Osteoblast (primary cell): Measurements from ENCODE around the gene MEPE. TPM values are rescaled to one million over a fixed set of nuclear protein-coding genes. Genes with fewer than 3 reads are reported as not detected.
A peak's percentile ranks its signal among the peaks of the same experiment; 100 is the strongest.

ENCODE experiments used
- DNase-seq: peaks from one replicate; pipeline ENCODE4 v3.0.0; 2011; ENCODE audit warnings: low spot score, mixed read lengths; ENCODE audit not compliant: insufficient read length; ENCODE audit errors: missing footprints
- H2AFZ ChIP-seq: 2 replicates; pipeline ENCODE4 v1.6.0; 2011; ENCODE audit warnings: mild to moderate bottlenecking, low read length
- H3K27ac ChIP-seq: 2 replicates; pipeline ENCODE4 v1.5.1; 2011; ENCODE audit warnings: mild to moderate bottlenecking, low read depth, low read length, moderate library complexity
- H3K27me3 ChIP-seq: 2 replicates; pipeline ENCODE4 v1.6.0; 2012; ENCODE audit warnings: mild to moderate bottlenecking, control low read depth, inconsistent platforms, low read length, moderate library complexity; ENCODE audit not compliant: insufficient read depth
- H3K36me3 ChIP-seq: 2 replicates; pipeline ENCODE4 v1.5.1; 2011; ENCODE audit warnings: mild to moderate bottlenecking, low read length, control low read depth, moderate library complexity; ENCODE audit not compliant: insufficient read depth
- H3K4me1 ChIP-seq: 2 replicates; pipeline ENCODE4 v1.5.1; 2011; ENCODE audit warnings: mild to moderate bottlenecking, low read length, control low read depth, moderate library complexity; ENCODE audit not compliant: insufficient read depth
- H3K4me2 ChIP-seq: 2 replicates; pipeline ENCODE4 v1.6.0; 2011; ENCODE audit warnings: mild to moderate bottlenecking, low read length; ENCODE audit not compliant: insufficient read depth
- H3K4me3 ChIP-seq: fragments of 200-600 bp; sonication (generic); 3 replicates; pipeline ENCODE4 v1.5.1; 2012; ENCODE audit warnings: mild to moderate bottlenecking, low read length, inconsistent platforms; ENCODE audit not compliant: insufficient read depth
- H3K79me2 ChIP-seq: 2 replicates; pipeline ENCODE4 v1.6.0; 2012; ENCODE audit warnings: mild to moderate bottlenecking, low read length, control low read depth, inconsistent platforms; ENCODE audit not compliant: insufficient read depth
- H3K9me3 ChIP-seq: 2 replicates; pipeline ENCODE4 v1.5.1; 2011; ENCODE audit warnings: low read depth, low read length, control low read depth
- H4K20me1 ChIP-seq: 2 replicates; pipeline ENCODE4 v1.6.0; 2012; ENCODE audit warnings: mild to moderate bottlenecking, low read length, control low read depth; ENCODE audit not compliant: insufficient read depth
- CTCF ChIP-seq: IDR thresholded peaks from 2 replicates; pipeline ENCODE4 v1.5.1; 2011; ENCODE audit warnings: mild to moderate bottlenecking, low read depth, low read length, moderate library complexity; ENCODE audit errors: extremely low read depth
- total RNA-seq: library from RNA; depleted of rRNA; stranded (reverse); fragments of >200 nt; gene quantifications from 2 replicates; pipeline ENCODE4 v1.2.3, GENCODE V29; 2012

The MEPE gene
- total RNA-seq, 1 donor, result not detected

GRCh38 chr4:87864321-87864720 is 31.6 kb downstream of the MEPE start:
- no peaks in the 10 kb centered on the region for H3K9me3 ChIP-seq
- no peaks in the 10 kb centered on the region for H3K79me2 ChIP-seq
- no peak overlapping the region for H2AFZ ChIP-seq
- DNase-seq, result no peak
- no peak for TF ChIP-seq CTCF
- no peaks in the 10 kb centered on the region for H3K36me3 ChIP-seq
- no peaks in the 10 kb centered on the region for H4K20me1 ChIP-seq
- no peak overlapping the region for H3K4me2 ChIP-seq
- H3K4me1 ChIP-seq, result peaks cover 9% of the 10 kb centered on the region
- H3K27ac ChIP-seq, result no peak overlapping the region
- H3K27me3 ChIP-seq, result no peaks in the 10 kb centered on the region
- no peak overlapping the region for H3K4me3 ChIP-seq

- TF ChIP-seq CTCF, result no peak
- DNase-seq, result no peak
- H3K27ac ChIP-seq, result no peak overlapping the region
- no peaks in the 10 kb centered on the region for H4K20me1 ChIP-seq
- no peak overlapping the region for H3K4me3 ChIP-seq
- no peaks in the 10 kb centered on the region for H3K9me3 ChIP-seq
- no peaks in the 10 kb centered on the region for H3K36me3 ChIP-seq
- no peaks in the 10 kb centered on the region for H3K27me3 ChIP-seq
- peak overlapping the region; percentile 17 for H2AFZ ChIP-seq
- H3K4me2 ChIP-seq, result no peak overlapping the region
- H3K4me1 ChIP-seq, result peaks cover 9% of the 10 kb centered on the region
- no peaks in the 10 kb centered on the region for H3K79me2 ChIP-seq
These were observed 32.5 kb downstream of the MEPE start for GRCh38 chr4:87865288-87865687.

GRCh38 chr4:87865960-87866598 is 33.3 kb downstream of the MEPE start:
- DNase-seq, result no peak

GRCh38 chr4:87868522-87868921 is 35.8 kb downstream of the MEPE start:
- Histone ChIP-seq H3K9me3 (no peaks in the 10 kb centered on the region), H3K79me2 (no peaks in the 10 kb centered on the region), H3K36me3 (no peaks in the 10 kb centered on the region), H3K27ac (no peak overlapping the region), H3K4me3 (no peak overlapping the region), H2AFZ (no peak overlapping the region), H4K20me1 (no peaks in the 10 kb centered on the region), H3K4me2 (no peak overlapping the region), H3K4me1 (peaks cover 9% of the 10 kb centered on the region), H3K27me3 (no peaks in the 10 kb centered on the region)
- TF ChIP-seq CTCF, result no peak
- no peak for DNase-seq

More at GRCh38 chr4:87865960-87866598, 33.3 kb downstream of the MEPE start:
- no peak for TF ChIP-seq CTCF
- peak overlapping the region; percentile 78 for H2AFZ ChIP-seq
- H3K9me3 ChIP-seq, result no peaks in the 10 kb centered on the region
- H3K4me2 ChIP-seq, result peak overlapping the region; percentile 30
- no peaks in the 10 kb centered on the region for H3K79me2 ChIP-seq
- peaks cover 9% of the 10 kb centered on the region for H3K4me1 ChIP-seq
- H4K20me1 ChIP-seq, result no peaks in the 10 kb centered on the region
- H3K4me3 ChIP-seq, result no peak overlapping the region
- H3K27ac ChIP-seq, result peak overlapping the region; percentile 40
- no peaks in the 10 kb centered on the region for H3K36me3 ChIP-seq
- no peaks in the 10 kb centered on the region for H3K27me3 ChIP-seq
